GM18519 (cell line): ENCODE measurements around the gene BRAT1.

ENCODE experiments used
- ATAC-seq: cut with Tn5 transposase; IDR thresholded peaks from one replicate; pipeline ENCODE4 v1.9.1; 2021; ENCODE audit warnings: mild to moderate bottlenecking, moderate library complexity; ENCODE audit not compliant: unreplicated experiment, low FRiP score

Gene BRAT1

GRCh38 chr7:2586326-2587020 is 31.1 kb upstream of the BRAT1 start:
- no peak for ATAC-seq

GRCh38 chr7:2585446-2585845 is 30.1 kb upstream of the BRAT1 start:
- no peak for ATAC-seq

GRCh38 chr7:2583798-2584580 is 28.7 kb upstream of the BRAT1 start:
- no peak for ATAC-seq

- no peak for ATAC-seq
These were observed 26.8 kb upstream of the BRAT1 start for GRCh38 chr7:2582006-2582735.

- no peak for ATAC-seq
These were observed 25.3 kb upstream of the BRAT1 start for GRCh38 chr7:2580636-2581035.

- no peak for ATAC-seq
These were observed 22.8 kb upstream of the BRAT1 start for GRCh38 chr7:2577914-2578680.

- ATAC-seq: no peak
These were observed 21.6 kb upstream of the BRAT1 start for GRCh38 chr7:2576742-2577491.

GRCh38 chr7:2575733-2576340 is 20.5 kb upstream of the BRAT1 start:
- ATAC-seq: no peak

GRCh38 chr7:2575046-2575732 is 19.9 kb upstream of the BRAT1 start:
- ATAC-seq: no peak

- no peak for ATAC-seq
These were observed 18.4 kb upstream of the BRAT1 start for GRCh38 chr7:2573761-2574160.

GRCh38 chr7:2572101-2572842 is 16.9 kb upstream of the BRAT1 start:
- ATAC-seq: no peak

GRCh38 chr7:2571409-2571808 is 16.1 kb upstream of the BRAT1 start:
- ATAC-seq: no peak

- ATAC-seq: no peak
These were observed 14.7 kb upstream of the BRAT1 start for GRCh38 chr7:2570021-2570420.

GRCh38 chr7:2569421-2569820 is 14.1 kb upstream of the BRAT1 start:
- ATAC-seq: no peak

- ATAC-seq: no peak
These were observed 13.3 kb upstream of the BRAT1 start for GRCh38 chr7:2568521-2569223.

- ATAC-seq: no peak
These were observed 12.5 kb upstream of the BRAT1 start for GRCh38 chr7:2567679-2568278.
